Thymus (tissue), 11 donors: ENCODE data around the gene BMP4. TPM values are rescaled to one million over a fixed set of nuclear protein-coding genes. Genes with fewer than 3 reads are reported as not detected.

Experiments
- DNase-seq, 9 donors: peaks; one replicate each; pipeline ENCODE4 v3.0.0-alpha.2; 2013; ENCODE audit warnings: low spot score in 9 of 9, low read depth in 6 of 9, missing footprints in 1 of 9
- H3K27ac ChIP-seq, 2 donors: one replicate each; pipeline ENCODE4 v1.5.1; 2013; ENCODE audit warnings: control low read depth in 1 of 2, low read depth in 1 of 2, low read length in 1 of 2, mild to moderate bottlenecking in 1 of 2, moderate library complexity in 1 of 2
- H3K27me3 ChIP-seq, 2 donors: one replicate each; pipeline ENCODE4 v1.5.1; 2013; ENCODE audit warnings: low read length in 1 of 2; ENCODE audit not compliant: control insufficient read depth in 2 of 2, insufficient read depth in 1 of 2
- H3K36me3 ChIP-seq, 2 donors: one replicate each; pipeline ENCODE4 v1.5.1; 2013; ENCODE audit warnings: low read length in 1 of 2, mild to moderate bottlenecking in 1 of 2, moderate library complexity in 1 of 2; ENCODE audit not compliant: control insufficient read depth in 2 of 2, insufficient read depth in 2 of 2
- H3K4me1 ChIP-seq, 2 donors: one replicate each; pipeline ENCODE4 v1.5.1; 2013; ENCODE audit warnings: low read length in 2 of 2; ENCODE audit not compliant: control insufficient read depth in 2 of 2, insufficient read depth in 2 of 2
- H3K4me3 ChIP-seq, 2 donors: one replicate each; pipeline ENCODE4 v1.5.1; 2013; ENCODE audit warnings: low read length in 2 of 2, control low read depth in 1 of 2, mild to moderate bottlenecking in 1 of 2
- H3K9me3 ChIP-seq, 2 donors: one replicate each; pipeline ENCODE4 v1.5.1; 2013; ENCODE audit warnings: low read length in 1 of 2, mild to moderate bottlenecking in 1 of 2; ENCODE audit not compliant: control insufficient read depth in 2 of 2, insufficient read depth in 1 of 2
- WGBS: extraction: QIAGEN DNeasy Blood & Tissue Kit; methylation state at CpG from one replicate; pipeline ENCODE4 v1.1.7; 2013; 5-methylcytosine and 5-hydroxymethylcytosine counted together
- polyA plus RNA-seq: library from polyadenylated mRNA; stranded (reverse); fragments of 200-250 nt; gene quantifications from one replicate; pipeline ENCODE4 v1.2.3, GENCODE V29; 2013
- total RNA-seq: library from RNA; stranded (reverse); fragments of 120-200 nt; gene quantifications from one replicate; pipeline ENCODE4 v1.2.4, GENCODE V29; 2013
- donor health status: healthy.

BMP4 gene
- total and polyA plus RNA-seq, 2 donors: 0.99 to 4.0 TPM

DNA sequence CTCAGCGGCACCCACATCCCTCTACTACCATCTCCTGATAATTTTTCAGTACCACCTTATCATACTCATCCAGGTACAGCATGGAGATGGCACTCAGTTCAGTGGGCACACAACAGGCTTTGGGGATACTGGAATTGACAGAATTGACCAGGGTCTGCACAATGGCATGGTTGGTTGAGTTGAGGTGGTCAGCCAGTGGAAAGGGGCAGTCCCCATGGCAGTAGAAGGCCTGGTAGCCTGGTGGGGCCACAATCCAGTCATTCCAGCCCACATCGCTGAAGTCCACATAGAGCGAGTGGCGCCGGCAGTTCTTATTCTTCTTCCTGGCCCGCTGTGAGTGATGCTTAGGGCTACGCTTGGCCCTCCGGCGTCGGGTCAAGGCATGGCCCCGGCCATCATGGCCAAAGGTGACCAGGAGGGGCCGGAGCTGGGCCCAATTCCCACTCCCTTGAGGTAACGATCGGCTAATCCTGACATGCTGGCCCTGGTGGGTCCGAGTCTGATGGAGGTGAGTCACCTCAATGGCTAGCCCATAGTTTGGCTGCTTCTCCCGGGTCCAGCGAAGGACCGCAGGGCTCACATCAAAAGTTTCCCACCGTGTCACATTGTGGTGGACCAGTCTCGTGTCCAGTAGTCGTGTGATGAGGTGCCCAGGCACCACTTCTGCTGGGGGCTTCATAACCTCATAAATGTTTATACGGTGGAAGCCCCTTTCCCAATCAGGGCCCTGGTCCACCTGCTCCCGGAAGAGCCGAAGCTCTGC lies 6.4 kb downstream of the BMP4 start:
- Histone ChIP-seq H3K36me3 (no peaks in the 10 kb centered on the region), H3K4me1 (peaks cover 5 to 17% of the 10 kb centered on the region in 2 donors), H3K27ac (no peak overlapping the region), H3K4me3 (no peak overlapping the region), H3K27me3 (peaks cover 62 to 94% of the 10 kb centered on the region in 2 donors), H3K9me3 (peaks cover 0 to 1% of the 10 kb centered on the region in 2 donors)
- 96% methylated on average over 24 of the region's 24 CpGs for WGBS
- no peak for DNase-seq

DNA sequence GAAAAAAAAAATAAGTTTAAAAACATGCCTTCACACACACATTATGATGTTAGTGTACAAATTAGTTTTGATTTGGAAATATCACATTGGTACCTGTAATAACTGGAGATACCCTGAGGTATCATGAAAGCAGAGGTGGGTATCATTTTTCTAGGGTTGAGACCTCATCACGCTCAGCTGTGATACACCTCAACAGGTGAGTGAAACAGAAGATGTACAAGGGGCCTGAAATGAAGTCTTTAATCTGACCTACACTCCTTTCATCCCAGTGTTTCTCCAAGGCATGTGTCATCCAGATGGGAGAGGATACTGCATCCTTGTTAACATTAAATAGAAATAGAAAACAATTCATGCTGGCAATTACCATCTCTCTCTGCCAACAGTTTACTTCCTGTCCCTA lies 7.4 kb downstream of the BMP4 start:
- DNase-seq: no peak
- H3K4me1 ChIP-seq: peaks cover 5 to 10% of the 10 kb centered on the region in 2 donors
- no peaks in the 10 kb centered on the region for H3K36me3 ChIP-seq
- no peak overlapping the region for H3K27ac ChIP-seq
- peaks cover 0 to 1% of the 10 kb centered on the region in 2 donors for H3K9me3 ChIP-seq
- 91% methylated on average over 1 of the region's 1 CpG for WGBS
- no peak overlapping the region for H3K4me3 ChIP-seq
- peaks cover 52 to 89% of the 10 kb centered on the region in 2 donors for H3K27me3 ChIP-seq

DNA sequence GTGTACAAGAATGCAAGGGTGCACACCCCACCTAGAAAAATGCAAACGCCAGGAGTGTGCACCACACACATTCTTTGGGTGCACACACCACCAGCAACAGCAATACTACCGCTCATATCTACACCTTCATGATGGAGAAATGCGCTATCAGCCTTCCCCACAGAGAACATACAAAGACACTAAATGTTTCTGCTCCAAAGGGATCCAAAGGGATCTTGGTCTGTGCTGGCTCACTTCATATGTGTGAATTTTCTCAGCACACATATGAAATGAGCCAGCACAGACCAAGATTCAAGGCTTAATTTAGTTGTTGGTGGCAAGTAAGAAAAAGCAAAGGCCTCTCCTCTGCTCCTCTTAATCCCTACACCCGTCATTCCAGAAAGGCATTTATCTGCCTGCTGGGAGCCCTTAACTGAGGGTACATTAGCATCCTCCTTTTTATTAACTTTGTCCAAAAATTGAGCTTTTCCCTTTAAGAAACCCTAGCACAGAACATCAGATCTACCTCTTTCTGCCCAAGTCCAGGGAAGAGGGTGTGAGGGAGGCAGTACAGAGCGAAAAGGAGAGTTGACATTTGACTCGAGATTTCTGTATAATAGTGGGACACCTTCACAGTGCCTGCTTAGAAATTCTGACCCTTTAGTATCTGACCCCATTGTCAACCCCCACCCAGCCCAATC lies 8.3 kb downstream of the BMP4 start:
- Histone ChIP-seq H3K27me3 (peaks cover 43 to 89% of the 10 kb centered on the region in 2 donors), H3K36me3 (no peaks in the 10 kb centered on the region), H3K27ac (no peak overlapping the region), H3K4me3 (no peak overlapping the region), H3K9me3 (peaks cover 0 to 1% of the 10 kb centered on the region in 2 donors), H3K4me1 (peaks cover 5% of the 10 kb centered on the region in 2 donors)
- WGBS: 88% methylated on average over 6 of the region's 6 CpGs
- no peak for DNase-seq

DNA sequence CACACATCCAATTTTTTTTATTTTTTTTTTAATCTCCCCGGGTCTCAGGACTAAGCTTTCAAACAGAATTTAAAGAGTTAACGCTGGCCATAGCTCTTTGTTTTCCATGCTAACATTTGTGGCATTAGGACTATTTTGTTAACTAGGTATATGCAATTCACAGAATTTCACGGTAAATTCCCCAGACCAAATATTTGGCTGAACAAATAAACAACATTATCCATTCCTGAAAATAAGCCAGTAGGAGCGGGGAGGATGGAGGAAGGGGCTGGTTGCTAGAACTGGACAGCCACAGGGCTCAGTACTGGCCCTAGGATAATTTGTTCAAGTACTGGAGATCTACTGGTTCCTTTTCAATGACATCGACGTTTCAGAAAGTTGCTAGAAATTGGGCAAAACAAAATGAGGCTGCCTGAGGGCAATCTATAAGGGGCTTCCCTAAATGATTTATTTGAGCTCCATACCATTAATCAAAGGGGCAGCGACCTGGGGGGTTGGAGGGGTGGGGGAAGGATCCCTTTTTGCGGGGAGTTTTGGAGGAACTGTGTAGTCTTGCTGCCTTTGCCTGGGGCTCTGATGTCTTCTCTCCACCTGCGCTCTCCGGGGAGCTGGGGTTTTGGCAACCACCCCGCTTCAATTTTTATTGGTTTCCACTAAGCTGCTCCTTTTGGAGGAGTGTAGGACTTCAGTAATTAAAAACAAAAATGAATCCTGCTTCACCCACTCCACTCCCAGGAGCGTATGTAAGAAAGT lies 9.0 kb downstream of the BMP4 start:
- no peak for DNase-seq
- 41% methylated on average over 12 of the region's 12 CpGs for WGBS
- Histone ChIP-seq H3K9me3 (peaks cover 0 to 1% of the 10 kb centered on the region in 2 donors), H3K4me3 (no peak overlapping the region), H3K27me3 (peaks cover 37 to 86% of the 10 kb centered on the region in 2 donors), H3K36me3 (no peaks in the 10 kb centered on the region), H3K27ac (no peak overlapping the region), H3K4me1 (peaks cover 0 to 3% of the 10 kb centered on the region in 2 donors)

DNA sequence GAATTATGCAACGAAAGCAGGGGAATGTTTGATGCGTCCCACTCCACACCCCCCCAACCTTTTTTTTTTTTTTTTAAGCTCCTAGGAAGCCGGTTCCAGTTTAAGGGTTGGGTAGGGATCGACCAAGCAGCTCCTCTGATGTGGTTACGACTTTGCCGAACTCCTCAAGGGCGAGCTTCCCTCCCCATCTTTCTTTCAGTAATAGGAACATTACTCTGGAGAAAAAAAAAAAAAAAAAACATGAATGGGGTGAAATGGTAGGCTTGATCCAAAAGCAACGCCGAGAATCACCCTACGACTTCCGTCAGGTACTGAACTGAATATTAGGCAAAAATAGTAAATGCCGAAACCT lies 9.6 kb downstream of the BMP4 start:
- 18% methylated on average over 12 of the region's 12 CpGs for WGBS
- H3K27me3 ChIP-seq: peaks cover 33 to 81% of the 10 kb centered on the region in 2 donors
- no peak overlapping the region for H3K27ac ChIP-seq
- H3K4me3 ChIP-seq: no peak overlapping the region
- H3K36me3 ChIP-seq: no peaks in the 10 kb centered on the region
- no peak for DNase-seq
- peaks cover 0 to 3% of the 10 kb centered on the region in 2 donors for H3K4me1 ChIP-seq
- H3K9me3 ChIP-seq: peaks cover 0 to 1% of the 10 kb centered on the region in 2 donors

DNA sequence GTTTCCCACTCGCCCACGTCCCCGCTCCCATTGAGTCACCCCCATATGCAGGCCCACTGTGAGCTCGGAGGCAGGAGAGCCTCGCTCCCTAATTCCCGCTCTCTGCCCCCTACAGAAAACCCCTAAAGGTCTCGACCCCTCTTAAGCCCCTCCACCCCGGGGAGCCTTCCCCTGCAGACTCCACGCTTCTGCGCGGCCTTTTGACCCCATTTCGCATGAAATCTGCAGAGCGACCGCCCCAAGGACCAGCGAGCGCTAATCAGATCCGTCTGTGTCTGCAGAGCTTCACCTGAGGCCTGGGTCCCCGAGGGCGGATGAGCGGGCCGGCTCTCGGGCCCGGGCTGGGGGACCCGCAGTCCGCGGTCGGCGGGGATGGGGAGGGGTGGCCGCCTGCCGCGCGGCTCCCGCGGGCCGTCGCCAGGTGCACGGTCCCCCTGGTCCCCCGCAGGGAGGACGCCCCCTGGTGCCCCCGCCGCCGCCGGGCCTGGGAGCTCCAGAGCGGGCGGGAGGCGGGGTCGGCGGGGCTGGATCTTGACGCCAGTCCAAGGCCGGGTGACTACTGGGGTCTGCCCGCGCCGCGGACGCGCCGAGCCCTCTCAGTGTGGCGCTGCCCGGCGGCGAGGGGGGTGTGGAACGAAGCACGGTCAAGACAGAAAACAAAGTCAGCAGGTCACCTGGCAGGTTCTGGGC lies 10.1 kb downstream of the BMP4 start:
- Histone ChIP-seq H3K9me3 (peaks cover 0 to 1% of the 10 kb centered on the region in 2 donors), H3K4me1 (peaks cover 0 to 3% of the 10 kb centered on the region in 2 donors), H3K36me3 (no peaks in the 10 kb centered on the region), H3K27ac (no peak overlapping the region), H3K27me3 (peaks cover 28 to 76% of the 10 kb centered on the region in 2 donors), H3K4me3 (peak overlapping the region in 1 of 2 donors; percentile 10)
- WGBS: 11% methylated on average over 63 of the region's 63 CpGs
- DNase-seq: no peak

- H3K4me1 ChIP-seq: peaks cover 0 to 3% of the 10 kb centered on the region in 2 donors
- peaks cover 25 to 70% of the 10 kb centered on the region in 2 donors for H3K27me3 ChIP-seq
- peaks cover 0 to 1% of the 10 kb centered on the region in 2 donors for H3K9me3 ChIP-seq
- whole genome bisulfite sequencing: 50% methylated on average over 14 of the region's 14 CpGs
- no peak overlapping the region for H3K4me3 ChIP-seq
- no peak overlapping the region for H3K27ac ChIP-seq
- no peak for DNase-seq
- H3K36me3 ChIP-seq: no peaks in the 10 kb centered on the region
Observed at GRCh38 chr14:53946071-53946403, 10.6 kb downstream of the BMP4 start.

GRCh38 chr14:53943751-53944083 lies 12.9 kb downstream of the BMP4 start:
- Histone ChIP-seq H3K27me3 (peaks cover 25 to 49% of the 10 kb centered on the region in 2 donors), H3K36me3 (no peaks in the 10 kb centered on the region), H3K4me3 (no peak overlapping the region), H3K9me3 (no peaks in the 10 kb centered on the region), H3K27ac (no peak overlapping the region), H3K4me1 (peaks cover 0 to 3% of the 10 kb centered on the region in 2 donors)
- DNase-seq: no peak
- 13% methylated on average over 2 of the region's 2 CpGs for WGBS
